Mesodermal cell (in vitro differentiated cells): ENCODE data around the gene CXCL1.
"Not testable (repeated sequence)": the region's sequence is repeated elsewhere in the genome, so short reads cannot be mapped to it uniquely, and the experiment has no call there.

Source experiments
- H3K27ac ChIP-seq: 2 replicates; pipeline ENCODE4 v1.7.0; 2013; ENCODE audit warnings: mild to moderate bottlenecking, low read depth, low read length, moderate library complexity; ENCODE audit not compliant: severe bottlenecking
- H3K36me3 ChIP-seq: 2 replicates; pipeline ENCODE4 v1.7.1; 2013; ENCODE audit warnings: mild to moderate bottlenecking, low read length, moderate library complexity; ENCODE audit not compliant: control insufficient read depth, insufficient read depth
- H3K4me1 ChIP-seq: one replicate; pipeline ENCODE4 v1.7.1; 2013; ENCODE audit warnings: mild to moderate bottlenecking, low read length; ENCODE audit not compliant: insufficient read depth, control insufficient read depth, poor library complexity, severe bottlenecking
- H3K4me3 ChIP-seq: 2 replicates; pipeline ENCODE4 v1.7.0; 2013; ENCODE audit warnings: low read length, control low read depth, mild to moderate bottlenecking; ENCODE audit not compliant: insufficient read depth, poor library complexity, severe bottlenecking; ENCODE audit errors: extremely low read depth
- H3K9me3 ChIP-seq: 2 replicates; pipeline ENCODE4 v1.7.1; 2013; ENCODE audit warnings: mild to moderate bottlenecking, low read length, moderate library complexity; ENCODE audit not compliant: control insufficient read depth
- WGBS, 2 experiments: methylation state at CpG; one replicate each; pipeline ENCODE4 v1.1.5; 2013; ENCODE audit warnings: missing lambda C conversion rate in 2 of 2; ENCODE audit not compliant: insufficient coverage in 2 of 2; 5-methylcytosine and 5-hydroxymethylcytosine counted together

The CXCL1 gene

DNA sequence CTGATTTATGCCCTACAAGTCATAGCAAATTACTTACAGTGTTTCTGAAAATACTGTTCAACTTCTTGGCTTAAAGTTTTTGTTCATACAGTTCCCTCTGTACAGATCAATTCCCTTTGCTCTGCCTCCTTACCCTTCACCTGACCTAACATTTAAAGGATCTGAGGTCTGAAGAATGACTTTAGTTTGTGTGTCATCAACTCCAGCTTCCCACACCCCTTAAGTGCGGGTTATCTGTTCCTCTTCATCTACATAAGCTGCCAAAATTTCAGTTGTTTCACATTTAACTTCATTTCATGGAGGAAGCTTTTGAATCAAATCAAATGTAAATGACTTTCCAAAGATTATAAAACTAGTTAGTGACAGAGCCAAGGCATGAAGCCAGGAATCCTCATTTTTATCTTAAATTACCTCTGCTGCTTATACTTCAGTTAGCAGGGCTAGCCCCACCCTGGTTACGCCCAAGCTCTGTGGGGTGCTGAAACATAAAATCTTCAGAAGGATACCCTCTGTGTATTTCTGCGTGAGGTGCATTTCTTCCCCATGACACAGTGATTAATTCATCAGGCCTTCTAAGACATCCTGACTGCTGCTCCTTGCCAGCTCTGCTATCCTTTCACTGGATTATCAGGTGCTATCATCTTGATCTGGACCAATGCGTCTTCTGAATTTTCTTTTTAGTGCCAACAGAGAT, 16.5 kb downstream of the CXCL1 start:
- Histone ChIP-seq H3K4me1 (no peaks in the 10 kb centered on the region), H3K27ac (no peak overlapping the region), H3K4me3 (no peak overlapping the region), H3K36me3 (no peaks in the 10 kb centered on the region), H3K9me3 (no peaks in the 10 kb centered on the region)
- 88 to 100% methylated on average over 2 to 3 of the region's 4 CpGs for WGBS, 2 experiments

DNA sequence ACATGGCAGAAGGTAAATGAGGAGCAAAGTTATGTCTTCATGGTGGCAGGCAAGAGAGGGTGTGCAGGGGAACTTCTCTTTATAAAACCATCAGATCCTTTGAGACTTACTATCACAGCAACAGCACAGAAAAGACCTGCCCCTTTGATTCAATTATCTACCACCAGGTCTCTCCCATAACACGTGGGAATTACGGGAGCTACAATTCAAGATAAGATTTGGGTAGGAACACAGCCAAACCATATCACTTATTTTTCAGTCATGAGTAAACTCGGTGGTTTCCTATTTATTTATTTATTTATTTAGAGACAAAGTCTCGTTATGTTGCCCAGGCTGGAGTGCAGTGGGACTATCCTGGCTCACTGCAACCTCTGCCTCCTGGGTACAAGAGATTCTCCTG, 22.1 kb downstream of the CXCL1 start:
- Histone ChIP-seq H3K27ac (no peak overlapping the region), H3K4me1 (no peaks in the 10 kb centered on the region), H3K4me3 (no peak overlapping the region), H3K36me3 (no peaks in the 10 kb centered on the region), H3K9me3 (no peaks in the 10 kb centered on the region)
- WGBS, 2 experiments, result 80% methylated on average over 1 of the region's 4 CpGs; no CpG with 5 or more reads in 1 of the 2 experiments

DNA sequence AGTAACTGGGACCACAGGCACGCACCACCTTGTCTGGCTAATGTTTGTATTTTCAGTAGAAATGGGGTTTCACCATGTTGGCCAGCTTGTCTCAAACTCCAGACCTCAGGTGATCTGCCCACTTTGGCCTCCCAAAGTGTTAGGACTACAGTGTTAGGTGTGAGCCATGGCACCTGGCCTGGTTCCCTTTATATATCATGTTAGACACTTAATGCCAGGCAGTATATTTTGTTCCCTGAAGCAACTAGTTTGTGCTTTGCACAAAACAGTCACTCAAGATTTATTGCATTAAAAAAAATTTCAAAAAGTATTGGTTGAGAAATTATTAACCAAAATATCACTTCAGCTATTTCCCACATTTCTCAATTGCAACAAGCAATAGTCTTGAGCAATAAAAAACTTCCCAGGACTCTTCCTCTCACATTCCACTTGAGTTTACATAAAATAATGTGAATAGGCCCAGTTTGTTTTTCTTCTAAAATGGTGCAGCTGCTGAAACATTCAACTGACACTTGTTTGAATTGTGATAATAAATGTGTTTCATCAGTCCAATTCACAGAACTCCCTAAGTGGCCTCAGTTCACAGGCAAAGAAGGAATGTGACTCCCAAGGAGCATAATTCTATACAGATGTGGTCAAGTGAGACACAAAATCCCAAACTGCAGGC, 22.7 kb downstream of the CXCL1 start:
- WGBS, 2 experiments, result 83% methylated on average over 1 of the region's 1 CpG; no CpG with 5 or more reads in 1 of the 2 experiments
- no peak overlapping the region for H3K27ac ChIP-seq
- H3K4me1 ChIP-seq, result no peaks in the 10 kb centered on the region

DNA sequence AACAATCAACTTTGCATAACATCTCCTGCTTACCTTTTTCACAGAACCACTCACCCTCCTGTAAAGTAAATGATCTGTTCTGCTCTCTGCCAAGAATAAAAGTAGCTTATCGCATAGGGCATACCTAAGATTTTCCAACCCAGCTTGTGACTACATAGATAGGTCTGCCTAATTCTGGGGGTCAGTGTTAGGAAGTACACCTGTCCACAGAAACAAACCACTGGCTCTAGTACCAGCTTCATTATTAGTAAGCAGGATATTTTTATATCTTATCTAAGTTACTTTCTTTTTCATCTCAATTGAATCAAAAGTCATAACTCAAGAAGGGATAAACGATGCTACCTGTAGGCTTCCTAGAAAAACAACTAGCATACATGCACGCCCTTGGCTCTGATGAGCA, 23.8 kb downstream of the CXCL1 start:
- Histone ChIP-seq H3K9me3 (no peaks in the 10 kb centered on the region), H3K36me3 (no peaks in the 10 kb centered on the region), H3K4me1 (no peaks in the 10 kb centered on the region), H3K27ac (no peak overlapping the region), H3K4me3 (no peak overlapping the region)
- WGBS, 2 experiments, result 83 to 85% methylated on average over 1 to 2 of the region's 3 CpGs

More for the DNA sequence above, 22.7 kb downstream of the CXCL1 start:
- Histone ChIP-seq H3K9me3 (no peaks in the 10 kb centered on the region), H3K36me3 (no peaks in the 10 kb centered on the region), H3K4me3 (no peak overlapping the region)

DNA sequence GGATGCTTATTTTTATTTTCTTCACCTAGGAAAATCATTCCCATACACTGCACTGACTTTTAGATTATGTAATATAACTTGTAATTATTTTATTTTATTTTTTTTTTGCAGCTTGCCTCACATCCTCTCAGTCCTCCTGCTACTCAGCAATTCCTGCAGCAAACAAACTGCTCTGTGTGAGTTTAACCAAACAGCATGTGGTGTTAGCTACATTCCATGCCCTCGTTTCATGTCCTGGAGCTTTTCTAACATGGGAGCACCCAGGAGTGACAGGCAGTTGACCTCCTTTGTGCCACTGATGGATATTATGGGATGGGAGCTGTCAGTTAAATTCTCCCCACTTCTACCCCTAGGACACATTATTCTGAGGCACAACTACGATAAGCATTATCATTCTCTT, 24.8 kb downstream of the CXCL1 start:
- no peaks in the 10 kb centered on the region for H3K36me3 ChIP-seq
- H3K4me1 ChIP-seq, result no peaks in the 10 kb centered on the region
- WGBS, 2 experiments, result no CpG with 5 or more reads among the region's 2 CpGs

DNA sequence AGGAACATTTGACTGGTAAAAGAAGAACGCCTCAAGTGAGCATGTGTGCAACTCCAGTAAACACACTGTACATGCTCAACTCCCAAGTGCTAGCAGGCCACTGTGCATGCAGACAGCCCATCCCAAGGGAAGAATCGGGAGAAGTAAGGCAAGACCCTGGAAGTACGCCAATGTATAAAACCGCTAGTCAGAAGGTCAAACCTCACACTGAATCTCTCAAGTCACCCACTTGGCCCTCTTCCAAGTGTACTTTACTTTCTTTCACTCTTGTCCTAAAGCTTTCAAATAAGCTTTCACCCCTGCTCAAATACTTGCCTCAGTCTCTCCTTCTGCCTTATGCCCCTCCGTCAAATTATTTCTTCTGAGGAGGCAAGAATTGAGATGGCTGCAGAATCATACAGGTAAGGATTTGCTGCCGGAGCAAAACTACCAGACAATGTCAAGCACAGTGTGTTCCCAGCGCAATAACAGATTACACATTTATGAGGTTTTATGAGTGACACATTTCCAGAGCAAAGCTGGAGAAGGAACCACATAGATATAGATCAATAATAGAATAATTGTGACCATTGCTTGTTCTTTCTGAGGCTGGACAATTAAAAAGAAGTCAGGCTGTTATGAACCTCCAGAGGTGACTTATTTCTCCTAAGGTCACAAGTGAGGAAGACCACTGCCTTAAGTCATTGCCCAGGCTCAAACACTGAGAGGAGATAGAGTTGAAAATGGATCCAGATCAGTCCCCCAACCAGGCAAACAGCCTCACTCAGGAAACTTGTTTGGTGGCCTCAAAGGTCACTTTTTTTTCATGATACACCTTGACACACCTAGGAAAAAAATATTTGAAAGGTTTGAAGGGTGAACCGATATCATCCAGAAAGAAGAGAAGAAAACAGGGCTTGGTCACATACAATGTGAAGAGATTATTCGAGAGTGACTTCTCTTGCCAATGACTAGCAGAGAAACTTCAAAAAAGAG, 26.3 kb downstream of the CXCL1 start:
- Histone ChIP-seq H3K27ac (no peak overlapping the region), H3K4me3 (no peak overlapping the region), H3K9me3 (no peaks in the 10 kb centered on the region), H3K4me1 (no peaks in the 10 kb centered on the region), H3K36me3 (no peaks in the 10 kb centered on the region)
- whole genome bisulfite sequencing, 2 experiments, result 88 to 100% methylated on average over 5 to 6 of the region's 9 CpGs

More for the DNA sequence above, 24.8 kb downstream of the CXCL1 start:
- Histone ChIP-seq H3K9me3 (no peaks in the 10 kb centered on the region), H3K4me3 (no peak overlapping the region), H3K27ac (no peak overlapping the region)

DNA sequence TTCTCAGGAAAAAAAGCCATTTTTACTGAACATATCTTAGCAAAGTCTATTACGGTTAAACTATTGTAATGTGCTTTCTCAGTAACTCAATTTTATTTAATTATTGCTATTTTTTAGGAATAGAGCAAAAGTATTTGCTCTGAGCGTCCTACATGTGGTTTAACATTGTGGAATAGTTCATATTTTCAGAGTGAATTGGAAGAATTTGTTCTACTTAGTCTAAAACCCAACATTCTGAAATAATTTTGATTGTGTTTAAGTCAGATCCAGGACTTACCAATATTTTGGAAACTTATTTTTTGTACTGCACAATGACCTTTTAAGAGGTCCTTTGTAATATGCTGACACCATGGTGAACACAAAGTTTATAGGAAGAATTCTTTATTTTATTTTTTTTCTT, 27.2 kb downstream of the CXCL1 start:
- H3K27ac ChIP-seq, result no peak overlapping the region
- no peaks in the 10 kb centered on the region for H3K9me3 ChIP-seq
- H3K4me1 ChIP-seq, result no peaks in the 10 kb centered on the region
- H3K36me3 ChIP-seq, result no peaks in the 10 kb centered on the region
- no CpG with 5 or more reads among the region's 2 CpGs for WGBS, 2 experiments
- no peak overlapping the region for H3K4me3 ChIP-seq

DNA sequence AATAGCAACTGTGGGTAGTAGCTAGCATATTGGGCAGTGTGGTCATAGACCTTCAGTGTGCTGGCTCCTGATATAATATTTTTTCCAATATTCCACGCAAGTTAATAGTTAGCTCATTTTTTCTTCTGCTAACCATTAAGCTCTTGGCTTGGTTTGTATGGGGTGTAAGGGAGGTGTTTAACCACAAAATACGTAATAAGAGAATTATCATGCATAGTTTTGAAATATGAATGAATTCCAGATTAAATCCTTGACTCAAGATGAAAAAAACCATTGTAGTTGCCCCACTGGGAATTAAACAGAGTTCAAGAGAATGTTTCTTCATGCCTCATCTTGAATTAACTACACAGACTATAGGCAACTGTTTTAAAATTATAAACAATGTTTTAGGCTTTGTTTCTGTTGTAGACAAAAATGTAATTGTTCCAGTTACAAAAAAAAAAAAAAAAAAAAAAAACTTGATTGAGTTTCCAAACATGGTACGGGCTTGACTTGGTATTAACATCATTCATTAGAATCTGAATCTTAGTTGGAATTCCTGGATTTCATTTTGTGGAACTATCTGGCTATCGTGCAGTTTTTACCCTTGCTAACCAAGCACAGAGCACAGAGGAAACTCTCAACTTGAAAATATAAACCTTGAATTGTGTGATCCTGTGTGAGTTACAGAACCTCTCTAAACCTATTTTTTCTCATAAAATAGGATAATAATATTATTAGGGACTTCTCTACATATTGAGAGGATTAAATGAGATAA, 28.4 kb downstream of the CXCL1 start:
- Histone ChIP-seq H3K9me3 (no peaks in the 10 kb centered on the region), H3K4me1 (no peaks in the 10 kb centered on the region), H3K36me3 (no peaks in the 10 kb centered on the region), H3K27ac (no peak overlapping the region), H3K4me3 (no peak overlapping the region)
- no CpG with 5 or more reads among the region's 4 CpGs for WGBS, 2 experiments

DNA sequence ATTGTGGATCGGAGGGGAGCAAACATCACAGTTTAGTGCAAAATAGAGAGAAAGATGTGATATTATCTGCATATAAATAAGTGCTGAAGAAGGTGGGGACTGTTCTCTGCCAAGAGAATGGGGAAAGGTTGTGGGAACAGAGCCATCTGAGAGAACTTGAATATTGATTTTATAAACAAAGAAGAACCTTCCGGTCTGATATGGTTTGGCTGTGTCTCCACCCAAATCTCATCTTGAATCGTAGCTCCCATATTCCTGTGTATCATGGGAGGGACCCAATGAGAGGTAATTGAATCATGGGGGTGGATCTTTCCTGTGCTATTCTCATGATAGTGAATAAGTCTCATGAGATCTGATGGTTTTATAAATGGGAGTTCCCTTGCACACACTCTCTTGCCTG, 30.1 kb downstream of the CXCL1 start:
- H3K36me3 ChIP-seq, H3K4me1 ChIP-seq, H3K27ac ChIP-seq, H3K9me3 ChIP-seq, H3K4me3 ChIP-seq: not testable (repeated sequence)
- WGBS, 2 experiments, result 88 to 92% methylated on average over 1 of the region's 3 CpGs

DNA sequence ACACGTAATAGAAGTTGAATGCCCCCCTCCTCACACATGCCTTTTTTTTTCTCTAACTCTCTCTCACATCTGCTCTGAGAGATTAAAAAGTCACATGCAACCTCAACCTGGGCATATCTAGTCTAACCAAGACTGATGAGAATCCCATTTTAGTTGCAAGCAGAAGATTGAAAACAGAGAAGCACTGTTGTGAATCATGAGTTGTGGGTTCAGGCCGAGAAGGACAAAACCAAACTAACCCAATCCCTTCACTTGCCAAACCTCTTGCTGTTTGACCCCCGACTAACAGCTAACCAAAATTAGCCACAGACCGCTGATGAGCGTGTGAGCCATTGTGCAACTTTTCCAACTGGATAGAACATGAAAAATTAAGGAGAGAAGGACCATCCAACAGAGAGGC, 31.8 kb downstream of the CXCL1 start:
- H3K9me3 ChIP-seq, result no peaks in the 10 kb centered on the region
- H3K4me3 ChIP-seq, result no peak overlapping the region
- H3K4me1 ChIP-seq, result no peaks in the 10 kb centered on the region
- no peaks in the 10 kb centered on the region for H3K36me3 ChIP-seq
- 70 to 90% methylated on average over 2 of the region's 5 CpGs for WGBS, 2 experiments
- no peak overlapping the region for H3K27ac ChIP-seq
